Measurements from ENCODE around the gene SEMA5A. TPM values are rescaled to one million over a fixed set of nuclear protein-coding genes. Genes with fewer than 3 reads are reported as not detected.

SEMA5A gene
- total and polyA plus RNA-seq, 2 of the 8 experiments (the other 6 are each of a cell fraction or from before 2014, with no cell fraction given) = 5.3 to 8.9 TPM

DNA sequence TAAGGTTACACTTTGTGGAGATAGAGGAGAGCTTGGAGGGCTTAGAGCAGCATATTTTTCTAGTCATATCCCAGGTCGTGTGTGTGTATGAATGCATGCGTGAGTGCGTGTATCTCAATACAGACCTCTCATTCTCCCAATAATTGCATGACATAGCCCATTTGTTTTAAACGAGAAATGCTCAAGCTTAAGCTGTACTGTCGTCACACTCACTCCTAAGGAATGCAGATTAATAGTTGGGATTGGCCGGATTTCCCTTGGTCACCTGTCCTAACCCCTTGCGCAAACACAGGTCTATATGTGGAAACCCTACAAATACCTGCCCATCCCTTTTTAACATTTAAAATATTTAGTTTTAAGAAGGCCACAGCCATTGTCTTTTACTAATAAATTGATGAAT is 165.8 kb downstream of the SEMA5A start:
- H3K9ac ChIP-seq (replicated peaks in 1 of 4; ENCODE audit: extremely low read depth in 1 of 4, low read depth in 3 of 4, low read length in 3 of 4) = no peak overlapping the region
- no peak overlapping the region for H3K4ac ChIP-seq (replicated peaks; ENCODE audit: insufficient read length, low read depth, low read length)
- TF ChIP-seq JUND (IDR thresholded peaks at IDR 0.05; ENCODE audit: low read length) (no peak), RFX5 (IDR thresholded peaks at IDR 0.05; ENCODE audit: borderline replicate concordance, low read depth, low read length) (no peak), CEBPB (IDR thresholded peaks at IDR 0.05; ENCODE audit: low read depth, low read length) (peak; percentile 27; the same call in 1 of the 2 replicates), RAD21 (IDR thresholded peaks at IDR 0.05 in 1 of 2, conservative IDR thresholded peaks at IDR 0.05 in 1 of 2; ENCODE audit: low read depth in 2 of 2, low read length in 2 of 2) (no peak), SIX5 (IDR thresholded peaks at IDR 0.05; ENCODE audit: low read depth, low read length) (no peak)
- TF ChIP-seq, protein P1, sequence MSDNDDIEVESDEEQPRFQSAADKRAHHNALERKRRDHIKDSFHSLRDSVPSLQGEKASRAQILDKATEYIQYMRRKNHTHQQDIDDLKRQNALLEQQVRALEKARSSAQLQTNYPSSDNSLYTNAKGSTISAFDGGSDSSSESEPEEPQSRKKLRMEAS (IDR thresholded peaks at IDR 0.05) = no peak
- no peak overlapping the region for H3K56ac ChIP-seq (replicated peaks; ENCODE audit: insufficient read length, low read depth, low read length)
- DNase-seq (ENCODE audit: low read depth in 1 of 2, low spot score in 2 of 2) = no peak
- H3K27me3 ChIP-seq (replicated peaks in 1 of 4; ENCODE audit: control insufficient read depth in 3 of 4, extremely low read depth in 1 of 4, insufficient read depth in 3 of 4, low read length in 3 of 4) = no peaks in the 10 kb centered on the region
- H3K9me3 ChIP-seq (ENCODE audit: insufficient read depth in 2 of 2, low read depth in 1 of 2, low read length in 1 of 2) = no peaks in the 10 kb centered on the region
- H3K79me1 ChIP-seq (ENCODE audit: low read depth, low read length) = no peaks in the 10 kb centered on the region
- no peak overlapping the region for H3K4me2 ChIP-seq (ENCODE audit: insufficient read depth in 1 of 2, low read depth in 2 of 2, low read length in 2 of 2)
- H3K14ac ChIP-seq (ENCODE audit: insufficient read length) = no peak overlapping the region
- no peak overlapping the region for H2AFZ ChIP-seq (ENCODE audit: low read length)
- no peak overlapping the region for H3K23ac ChIP-seq (ENCODE audit: insufficient read length)
- H3K4me1 ChIP-seq (replicated peaks in 1 of 4; ENCODE audit: control insufficient read depth in 3 of 4, insufficient read depth in 4 of 4, low read length in 3 of 4) = no peaks in the 10 kb centered on the region
- CTCF ChIA-PET (ENCODE audit: partially characterized antibody) = no interaction called here
- H4K91ac ChIP-seq (replicated peaks; ENCODE audit: insufficient read length, low read length) = no peak overlapping the region
- no peak overlapping the region for H3K4me3 ChIP-seq (ENCODE audit: extremely low read depth in 1 of 4, insufficient read depth in 2 of 4, low read depth in 3 of 4, low read length in 4 of 4)
- no peak overlapping the region for H2BK5ac ChIP-seq (ENCODE audit: low read depth, low read length)
- no peak overlapping the region for H2BK12ac ChIP-seq (ENCODE audit: low read depth, low read length)
- no peaks in the 10 kb centered on the region for H3K23me2 ChIP-seq (ENCODE audit: low read depth, low read length)
- H4K20me1 ChIP-seq (replicated peaks in 1 of 2; ENCODE audit: control insufficient read depth in 1 of 2, insufficient read depth in 2 of 2, low read length in 2 of 2) = no peaks in the 10 kb centered on the region
- no peak for FAIRE-seq
- WGBS, 2 experiments (ENCODE audit: extremely low coverage in 1 of 2, insufficient coverage in 1 of 2, insufficient read length in 1 of 2, insufficient replicate concordance in 2 of 2, low coverage in 1 of 2, low lambda C conversion rate in 2 of 2, missing lambda C conversion rate in 1 of 2) = 93% methylated on average over 7 of the region's 7 CpGs; no CpG with 5 or more reads in 1 of the 2 experiments
- no peaks in the 10 kb centered on the region; a peak in 1 of 8 replicates for H3K36me3 ChIP-seq (ENCODE audit: control insufficient read depth in 2 of 4, insufficient read depth in 4 of 4, low read length in 3 of 4)
- no peaks in the 10 kb centered on the region for H3K79me2 ChIP-seq (ENCODE audit: control insufficient read depth in 1 of 2, insufficient read depth in 2 of 2, low read length in 2 of 2)
- POLR2A ChIA-PET (ENCODE audit: partially characterized antibody) = no interaction called here
- no peak overlapping the region for H3K27ac ChIP-seq (ENCODE audit: low read depth, low read length)
- H2AK5ac ChIP-seq (ENCODE audit: low read depth, low read length) = no peak overlapping the region
- H2BK20ac ChIP-seq (ENCODE audit: low read length) = no peak overlapping the region
- no peak overlapping the region for H4K8ac ChIP-seq (ENCODE audit: extremely low read depth, insufficient read depth, low read length)
- no peak overlapping the region for H4K5ac ChIP-seq (ENCODE audit: insufficient read length, low read depth, low read length)
- no peak overlapping the region for H3K18ac ChIP-seq (ENCODE audit: extremely low read depth, low read length)
- H2BK15ac ChIP-seq (ENCODE audit: low read length) = no peak overlapping the region
- H2BK120ac ChIP-seq (replicated peaks; ENCODE audit: low read depth, low read length) = no peak overlapping the region

Measured in H1 (cell line).